ENCODE results near the gene SLC5A11. TPM values are rescaled to one million over a fixed set of nuclear protein-coding genes. Genes with fewer than 3 reads are reported as not detected.
A peak's percentile ranks its signal among the peaks of the same experiment; 100 is the strongest.
"Not testable (repeated sequence)": the region's sequence is repeated elsewhere in the genome, so short reads cannot be mapped to it uniquely, and the experiment has no call there.

Gene SLC5A11
- total RNA-seq, 3 donors from 2014 or later, result 0.63 to 2.4 (median 1.3) TPM

- intact Hi-C loops (cut with DNase I, micrococcal nuclease), result no loop called here
- H3K4me3 ChIP-seq, result no peak overlapping the region
- peak; percentile 81 for ATAC-seq
- no peaks in the 10 kb centered on the region for H3K36me3 ChIP-seq (ENCODE audit: low read depth)
- no peaks in the 10 kb centered on the region for H3K4me1 ChIP-seq (ENCODE audit: low read depth)
- no peak for TF ChIP-seq CTCF (IDR thresholded peaks at IDR 0.05)
- no peaks in the 10 kb centered on the region for H3K9me3 ChIP-seq
- no peak for DNase-seq
These were observed 1.4 kb upstream of the SLC5A11 start for GRCh38 chr16:24844101-24845030.

- DNase-seq; H3K4me1 ChIP-seq (ENCODE audit: low read depth); H3K9me3 ChIP-seq; ATAC-seq; H3K4me3 ChIP-seq; intact Hi-C loops (cut with DNase I, micrococcal nuclease); H3K36me3 ChIP-seq (ENCODE audit: low read depth): not testable (repeated sequence)
These were observed 765 bp upstream of the SLC5A11 start for GRCh38 chr16:24845031-24845365.

- DNase-seq, result no peak
- TF ChIP-seq CTCF (IDR thresholded peaks at IDR 0.05), result no peak
- intact Hi-C loops (cut with DNase I, micrococcal nuclease), result no loop called here
These were observed 990 bp downstream of the SLC5A11 start for GRCh38 chr16:24846548-24847357.

GRCh38 chr16:24847358-24847664, 1.5 kb downstream of the SLC5A11 start:
- DNase-seq (no peak), ATAC-seq (no peak)
- Histone ChIP-seq H3K4me1 (ENCODE audit: low read depth) (no peaks in the 10 kb centered on the region), H3K9me3 (no peaks in the 10 kb centered on the region), H3K4me3 (no peak overlapping the region), H3K36me3 (ENCODE audit: low read depth) (no peaks in the 10 kb centered on the region)
- TF ChIP-seq CTCF (IDR thresholded peaks at IDR 0.05), result no peak
- intact Hi-C loops (cut with DNase I, micrococcal nuclease), result no loop called here

More at GRCh38 chr16:24846548-24847357, 990 bp downstream of the SLC5A11 start:
- Histone ChIP-seq H3K4me3 (no peak overlapping the region), H3K36me3 (ENCODE audit: low read depth) (no peaks in the 10 kb centered on the region), H3K4me1 (ENCODE audit: low read depth) (no peaks in the 10 kb centered on the region), H3K9me3 (no peaks in the 10 kb centered on the region)
- ATAC-seq, result peak; percentile 46

- no peak for TF ChIP-seq CTCF (IDR thresholded peaks at IDR 0.05)
- DNase-seq, result no peak
- no peaks in the 10 kb centered on the region for H3K4me1 ChIP-seq (ENCODE audit: low read depth)
- no peak overlapping the region for H3K4me3 ChIP-seq
- H3K36me3 ChIP-seq (ENCODE audit: low read depth), result no peaks in the 10 kb centered on the region
- intact Hi-C loops (cut with DNase I, micrococcal nuclease), result no loop called here
- no peaks in the 10 kb centered on the region for H3K9me3 ChIP-seq
- no peak for ATAC-seq
These were observed 2.3 kb downstream of the SLC5A11 start for GRCh38 chr16:24848065-24848464.

GRCh38 chr16:24849641-24850040, 3.9 kb downstream of the SLC5A11 start:
- intact Hi-C loops (cut with DNase I, micrococcal nuclease), result no loop called here
- DNase-seq (no peak), ATAC-seq (no peak)
- Histone ChIP-seq H3K9me3 (no peaks in the 10 kb centered on the region), H3K4me3 (no peak overlapping the region), H3K4me1 (ENCODE audit: low read depth) (no peaks in the 10 kb centered on the region), H3K36me3 (ENCODE audit: low read depth) (no peaks in the 10 kb centered on the region)
- no peak for TF ChIP-seq CTCF (IDR thresholded peaks at IDR 0.05)

Measured in mucosa of descending colon (tissue), 3 donors.